Astrocyte (in vitro differentiated cells and primary cell): ENCODE results near the gene ANO6.

Source experiments
- CTCF ChIP-seq: IDR thresholded peaks from 2 replicates; pipeline ENCODE4 v1.5.1; 2011; ENCODE audit warnings: low read depth, mild to moderate bottlenecking, inconsistent platforms, low read length, moderate library complexity; ENCODE audit not compliant: insufficient read depth
- EZH2 ChIP-seq: IDR thresholded peaks from 2 replicates; pipeline ENCODE4 v1.6.1; 2012; ENCODE audit warnings: mild to moderate bottlenecking, low read length, inconsistent platforms; ENCODE audit not compliant: insufficient read depth

- TF ChIP-seq CTCF (no peak), EZH2 (no peak)
Observed at GRCh38 chr12:45415393-45415817, 199.5 kb downstream of the ANO6 start.
